Rectal smooth muscle tissue (tissue), 1 donor: Measurements from ENCODE around the gene PCDHGA9.
"Not testable (repeated sequence)": the region's sequence is repeated elsewhere in the genome, so short reads cannot be mapped to it uniquely, and the experiment has no call there.

ENCODE experiments used
- H3K27ac ChIP-seq: one replicate; pipeline ENCODE4 v1.7.0; 2013; ENCODE audit warnings: low read depth, low read length, inconsistent platforms
- H3K27me3 ChIP-seq: one replicate; pipeline ENCODE4 v1.7.0; 2013; ENCODE audit warnings: low read length; ENCODE audit not compliant: control insufficient read depth, insufficient read depth
- H3K36me3 ChIP-seq: one replicate; pipeline ENCODE4 v1.7.0; 2013; ENCODE audit warnings: low read length; ENCODE audit not compliant: control insufficient read depth, insufficient read depth
- H3K4me1 ChIP-seq: one replicate; pipeline ENCODE4 v1.7.0; 2013; ENCODE audit warnings: low read length; ENCODE audit not compliant: control insufficient read depth, insufficient read depth
- H3K4me3 ChIP-seq: one replicate; pipeline ENCODE4 v1.7.0; 2013; ENCODE audit warnings: low read length
- H3K9ac ChIP-seq: one replicate; pipeline ENCODE4 v1.7.0; 2013; ENCODE audit warnings: low read length

Gene PCDHGA9

DNA sequence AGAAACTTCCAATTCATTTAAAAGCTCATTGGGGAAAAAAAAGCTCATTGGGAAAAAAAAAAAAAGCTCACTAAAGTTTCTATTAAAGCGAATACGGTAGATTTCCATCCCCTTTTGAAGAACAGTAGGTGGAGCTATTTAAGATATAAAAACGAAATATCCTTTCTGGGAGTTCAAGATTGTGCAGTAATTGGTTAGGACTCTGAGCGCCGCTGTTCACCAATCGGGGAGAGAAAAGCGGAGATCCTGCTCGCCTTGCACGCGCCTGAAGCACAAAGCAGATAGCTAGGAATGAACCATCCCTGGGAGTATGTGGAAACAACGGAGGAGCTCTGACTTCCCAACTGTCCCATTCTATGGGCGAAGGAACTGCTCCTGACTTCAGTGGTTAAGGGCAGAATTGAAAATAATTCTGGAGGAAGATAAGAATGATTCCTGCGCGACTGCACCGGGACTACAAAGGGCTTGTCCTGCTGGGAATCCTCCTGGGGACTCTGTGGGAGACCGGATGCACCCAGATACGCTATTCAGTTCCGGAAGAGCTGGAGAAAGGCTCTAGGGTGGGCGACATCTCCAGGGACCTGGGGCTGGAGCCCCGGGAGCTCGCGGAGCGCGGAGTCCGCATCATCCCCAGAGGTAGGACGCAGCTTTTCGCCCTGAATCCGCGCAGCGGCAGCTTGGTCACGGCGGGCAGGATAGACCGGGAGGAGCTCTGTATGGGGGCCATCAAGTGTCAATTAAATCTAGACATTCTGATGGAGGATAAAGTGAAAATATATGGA is 27.9 kb downstream of the PCDHGA9 start, which contains the start of gene PCDHGA12:
TSS of gene PCDHGA12 (plus strand) at position 176 of the 782 bp plus-strand sequence. CDS start at position 429, 253 bp downstream.
- H3K27me3 ChIP-seq = no peaks in the 10 kb centered on the region
- H3K9ac ChIP-seq = no peak within 1 kb of the TSS
- peak within 1 kb of the TSS; percentile 44 for H3K4me3 ChIP-seq
- H3K36me3 ChIP-seq = no peaks in the 10 kb centered on the region
- no peak within 1 kb of the TSS for H3K27ac ChIP-seq
- H3K4me1 ChIP-seq = no peaks in the 10 kb centered on the region

GRCh38 chr5:141431286-141431685 is 28.7 kb downstream of the PCDHGA9 start:
- Histone ChIP-seq H3K36me3 (no peaks in the 10 kb centered on the region), H3K9ac (no peak overlapping the region), H3K4me1 (no peaks in the 10 kb centered on the region), H3K27me3 (no peaks in the 10 kb centered on the region), H3K4me3 (peak overlapping the region; percentile 44), H3K27ac (no peak overlapping the region)

- not testable (repeated sequence) for H3K27me3 ChIP-seq, H3K4me1 ChIP-seq, H3K9ac ChIP-seq, H3K27ac ChIP-seq, H3K36me3 ChIP-seq
- H3K4me3 ChIP-seq = peak overlapping the region; percentile 44
Observed at GRCh38 chr5:141432308-141432707, 29.7 kb downstream of the PCDHGA9 start.

- H3K4me3 ChIP-seq, H3K27me3 ChIP-seq, H3K27ac ChIP-seq, H3K36me3 ChIP-seq, H3K9ac ChIP-seq, H3K4me1 ChIP-seq: not testable (repeated sequence)
Observed at GRCh38 chr5:141432726-141433125, 30.1 kb downstream of the PCDHGA9 start.

DNA sequence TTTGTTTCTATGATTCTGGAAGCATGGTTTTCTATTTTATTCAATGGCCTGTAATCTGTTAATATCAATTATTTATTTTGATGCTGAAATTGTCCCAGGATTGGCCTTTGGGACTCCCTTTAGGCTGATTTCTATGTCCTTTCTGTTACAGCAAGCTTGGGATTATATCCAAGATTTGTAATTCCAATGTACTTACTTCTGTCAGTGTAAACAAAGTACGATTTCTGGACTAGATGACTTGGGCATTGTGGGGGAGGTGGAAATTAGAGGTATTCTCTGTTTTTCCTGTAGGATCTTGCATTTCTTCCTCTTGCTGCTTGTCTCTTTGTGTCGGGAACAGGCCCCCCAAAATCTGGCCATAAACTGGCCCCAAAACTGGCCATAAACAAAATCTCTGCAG is 31.4 kb downstream of the PCDHGA9 start:
- Histone ChIP-seq H3K36me3 (no peaks in the 10 kb centered on the region), H3K4me3 (no peak overlapping the region), H3K27me3 (no peaks in the 10 kb centered on the region)

DNA sequence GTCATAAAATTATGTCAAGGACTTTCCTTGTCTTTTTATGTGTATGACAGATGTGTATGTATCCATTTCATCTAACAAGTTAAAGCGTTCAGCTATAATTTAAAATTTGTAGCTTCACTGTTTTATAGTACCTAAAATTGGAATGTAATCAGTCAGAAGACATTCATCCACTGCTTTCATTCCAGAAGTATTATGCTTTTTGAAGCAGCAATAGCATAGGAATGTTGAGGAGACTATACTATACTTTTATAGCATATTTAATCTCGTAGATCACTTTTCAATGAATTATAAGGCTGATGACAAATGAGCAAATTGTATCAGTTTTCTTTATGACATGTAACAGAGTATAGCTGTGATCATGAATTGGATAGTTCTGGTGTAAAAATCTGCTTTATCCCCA is 34.6 kb downstream of the PCDHGA9 start:
- Histone ChIP-seq H3K27me3 (no peaks in the 10 kb centered on the region), H3K4me3 (no peak overlapping the region), H3K9ac (no peak overlapping the region), H3K27ac (no peak overlapping the region), H3K36me3 (no peaks in the 10 kb centered on the region), H3K4me1 (no peaks in the 10 kb centered on the region)

More for the DNA sequence above, 31.4 kb downstream of the PCDHGA9 start:
- Histone ChIP-seq H3K9ac (no peak overlapping the region), H3K4me1 (no peaks in the 10 kb centered on the region), H3K27ac (no peak overlapping the region)

- H3K4me3 ChIP-seq = no peak overlapping the region
- no peaks in the 10 kb centered on the region for H3K36me3 ChIP-seq
- H3K27ac ChIP-seq = no peak overlapping the region
- H3K27me3 ChIP-seq = no peaks in the 10 kb centered on the region
- H3K9ac ChIP-seq = no peak overlapping the region
- H3K4me1 ChIP-seq = no peaks in the 10 kb centered on the region
Observed at GRCh38 chr5:141439411-141440141, 37.0 kb downstream of the PCDHGA9 start.

DNA sequence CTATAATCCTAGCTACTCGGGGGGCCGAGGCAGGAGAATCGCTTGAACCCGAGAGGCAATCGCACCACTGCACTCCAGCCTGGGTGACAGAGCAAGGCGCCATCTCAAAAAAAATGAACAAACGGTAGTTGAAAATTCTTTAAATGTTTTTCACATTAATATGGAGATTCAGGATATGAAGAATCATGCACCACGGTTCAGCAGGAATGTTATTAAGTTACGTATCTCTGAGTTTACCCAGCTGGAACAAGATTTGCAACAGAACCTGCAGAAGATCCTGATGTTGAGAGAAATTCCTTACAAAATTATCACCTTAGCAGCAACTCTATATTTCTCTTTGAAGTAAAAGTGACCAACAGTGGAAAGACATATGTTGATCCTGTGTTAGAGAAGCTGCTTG is 37.8 kb downstream of the PCDHGA9 start:
- H3K27me3 ChIP-seq = no peaks in the 10 kb centered on the region
- no peak overlapping the region for H3K9ac ChIP-seq
- H3K4me1 ChIP-seq = no peaks in the 10 kb centered on the region
- H3K27ac ChIP-seq = no peak overlapping the region
- H3K36me3 ChIP-seq = no peaks in the 10 kb centered on the region
- no peak overlapping the region for H3K4me3 ChIP-seq

- H3K27me3 ChIP-seq = no peaks in the 10 kb centered on the region
- no peak overlapping the region for H3K9ac ChIP-seq
- no peaks in the 10 kb centered on the region for H3K4me1 ChIP-seq
- H3K36me3 ChIP-seq = no peaks in the 10 kb centered on the region
- no peak overlapping the region for H3K4me3 ChIP-seq
- no peak overlapping the region for H3K27ac ChIP-seq
Observed at GRCh38 chr5:141441571-141442170, 39.1 kb downstream of the PCDHGA9 start.
